Activated T-helper 17 cell treated with anti-CD3 and anti-CD28 coated beads, Interleukin-2, amount 50 U/mL, for 72 hours (primary cell): ENCODE results near the gene GAL3ST2. TPM values are rescaled to one million over a fixed set of nuclear protein-coding genes. Genes with fewer than 3 reads are reported as not detected.
"Not testable (repeated sequence)": the region's sequence is repeated elsewhere in the genome, so short reads cannot be mapped to it uniquely, and the experiment has no call there.

Source experiments
- ATAC-seq: fragments of 150-1000 bp; cut with Tn5 transposase; replicated peaks from 2 replicates; pipeline ENCODE4 v1.10.0; 2021; ENCODE audit warnings: mild to moderate bottlenecking, moderate library complexity
- H3K27ac Mint-ChIP-seq: one replicate; pipeline ENCODE4 v1.8.0; 2022; ENCODE audit warnings: mixed read lengths
- H3K27me3 Mint-ChIP-seq: one replicate; pipeline ENCODE4 v1.8.0; 2022; ENCODE audit warnings: mixed read lengths
- H3K36me3 Mint-ChIP-seq: one replicate; pipeline ENCODE4 v1.8.0; 2022; ENCODE audit warnings: low read depth, mild to moderate bottlenecking, mixed read lengths
- H3K4me1 Mint-ChIP-seq: one replicate; pipeline ENCODE4 v1.8.0; 2022; ENCODE audit warnings: mixed read lengths
- H3K4me3 Mint-ChIP-seq: one replicate; pipeline ENCODE4 v1.8.0; 2022; ENCODE audit warnings: mild to moderate bottlenecking, mixed read lengths
- H3K9me3 Mint-ChIP-seq: one replicate; pipeline ENCODE4 v1.8.0; 2022; ENCODE audit warnings: mixed read lengths
- total RNA-seq, 2 donors: library from RNA; stranded (reverse); gene quantifications; one replicate each; pipeline ENCODE4 v1.2.3, GENCODE V29; 2022

GAL3ST2 gene
- total RNA-seq, 2 donors from 2014 or later: 0.35 to 4.1 TPM

DNA sequence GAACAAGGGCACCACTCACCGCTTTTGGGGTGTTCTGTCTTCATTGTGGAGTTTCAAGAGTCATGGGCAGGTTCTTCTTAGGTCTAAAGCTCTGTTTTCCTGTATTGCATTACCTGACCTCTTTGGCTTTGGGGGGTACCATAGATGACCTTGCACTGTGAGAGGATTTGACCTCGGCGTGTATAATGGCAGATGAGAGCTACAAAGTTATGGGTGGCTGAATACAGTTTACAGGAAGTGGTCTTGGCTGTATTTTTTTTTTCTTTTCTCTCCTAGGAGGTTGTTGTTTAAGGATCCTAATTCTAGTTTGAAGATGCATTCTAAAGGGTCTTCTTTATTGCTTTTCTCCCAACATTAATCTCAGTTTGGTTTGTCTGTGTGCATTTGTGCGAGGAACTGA is 11.5 kb downstream of the GAL3ST2 start:
- Mint-ChIP-seq H3K4me3 (peak overlapping the region; percentile 77), H3K9me3 (no peaks in the 10 kb centered on the region), H3K4me1 (peaks cover 17% of the 10 kb centered on the region), H3K27ac (peak overlapping the region; percentile 91), H3K27me3 (no peaks in the 10 kb centered on the region), H3K36me3 (no peaks in the 10 kb centered on the region)
- peak; percentile 7 for ATAC-seq

- H3K27ac Mint-ChIP-seq: peak overlapping the region; percentile 91
These were observed 11.9 kb downstream of the GAL3ST2 start for GRCh38 chr2:241788572-241788971.

DNA sequence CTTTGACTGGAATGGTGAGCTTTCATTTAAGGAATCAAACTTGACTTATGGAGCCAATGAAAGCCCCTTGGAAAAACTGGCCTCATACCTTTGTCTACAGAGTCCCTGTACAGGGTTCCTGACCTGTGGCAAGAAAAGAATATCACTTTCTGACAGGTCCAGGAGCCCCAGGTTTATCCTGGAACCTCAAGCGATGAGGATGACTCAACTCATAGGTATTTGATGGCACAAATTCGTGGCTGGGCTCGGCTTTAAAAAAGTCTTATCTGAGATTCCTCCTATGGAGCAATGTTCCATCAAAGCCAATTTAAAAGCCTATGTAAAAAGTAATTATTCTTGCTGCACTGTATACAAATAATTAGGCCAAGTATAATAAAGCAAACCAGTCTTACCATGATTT is 14.8 kb downstream of the GAL3ST2 start:
- not testable (repeated sequence) for H3K9me3 Mint-ChIP-seq, H3K27me3 Mint-ChIP-seq, H3K36me3 Mint-ChIP-seq, ATAC-seq, H3K4me3 Mint-ChIP-seq, H3K27ac Mint-ChIP-seq
- peaks cover 17% of the 10 kb centered on the region for H3K4me1 Mint-ChIP-seq

More at GRCh38 chr2:241788572-241788971, 11.9 kb downstream of the GAL3ST2 start:
- peak; percentile 99 for ATAC-seq
- Mint-ChIP-seq H3K4me1 (peaks cover 17% of the 10 kb centered on the region), H3K27me3 (no peaks in the 10 kb centered on the region), H3K4me3 (peak overlapping the region; percentile 77), H3K36me3 (no peaks in the 10 kb centered on the region), H3K9me3 (no peaks in the 10 kb centered on the region)

DNA sequence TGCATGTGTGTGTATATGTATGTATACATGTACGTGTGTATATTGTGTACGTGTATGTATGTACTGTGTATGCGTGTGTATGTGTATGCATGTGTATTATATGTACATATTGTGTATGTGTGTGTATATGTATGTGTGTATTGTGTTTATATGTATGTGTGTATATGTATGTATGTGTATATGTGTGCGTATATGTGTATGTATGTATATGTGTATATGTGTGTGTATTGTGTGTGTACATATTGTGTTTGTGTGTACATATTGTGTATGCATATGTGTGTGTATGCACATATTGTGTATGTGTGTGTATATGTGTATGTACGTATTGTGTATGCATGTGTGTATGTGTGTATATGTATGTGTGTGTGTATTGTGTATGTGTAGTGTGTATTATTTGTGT is 16.8 kb downstream of the GAL3ST2 start:
- no peak overlapping the region for H3K27ac Mint-ChIP-seq
- H3K4me1 Mint-ChIP-seq: peaks cover 10% of the 10 kb centered on the region
- no peak overlapping the region for H3K4me3 Mint-ChIP-seq
- no peak for ATAC-seq
- no peaks in the 10 kb centered on the region for H3K36me3 Mint-ChIP-seq
- H3K27me3 Mint-ChIP-seq: no peaks in the 10 kb centered on the region
- no peaks in the 10 kb centered on the region for H3K9me3 Mint-ChIP-seq

DNA sequence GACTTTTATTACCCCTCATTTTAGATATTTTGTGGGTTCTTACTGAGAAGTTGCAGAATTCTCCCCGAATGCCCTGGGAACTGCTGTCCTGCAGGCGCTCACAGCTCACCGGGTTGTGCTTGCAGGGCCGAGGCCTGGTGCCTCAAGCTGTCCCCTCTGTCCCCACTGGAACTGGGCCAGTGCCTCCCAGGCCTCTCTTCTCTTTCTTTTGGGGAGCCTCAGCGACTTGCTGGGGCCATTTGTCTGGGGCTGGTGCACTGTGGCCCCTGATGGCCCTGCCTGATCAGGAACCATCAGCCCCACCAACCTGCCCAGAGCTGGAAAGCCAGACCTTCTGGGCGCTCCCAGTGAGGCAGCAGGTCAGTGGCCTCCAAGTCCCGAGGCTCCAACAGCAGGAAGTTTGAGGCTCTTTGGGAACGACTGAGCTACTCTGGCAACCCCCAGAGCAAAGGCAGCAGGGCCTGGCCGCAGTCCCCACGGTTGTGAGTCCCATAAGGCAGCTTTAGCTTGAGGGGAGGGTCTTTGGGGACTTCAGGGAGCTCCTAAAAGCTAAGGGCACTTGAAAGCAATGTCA is 17.7 kb downstream of the GAL3ST2 start:
- Mint-ChIP-seq H3K4me3 (no peak overlapping the region), H3K27me3 (no peaks in the 10 kb centered on the region), H3K36me3 (no peaks in the 10 kb centered on the region), H3K4me1 (peaks cover under 1% of the 10 kb centered on the region), H3K9me3 (no peaks in the 10 kb centered on the region), H3K27ac (no peak overlapping the region)
- ATAC-seq: no peak

GRCh38 chr2:241795021-241795999 is 18.7 kb downstream of the GAL3ST2 start:
- no peak overlapping the region for H3K27ac Mint-ChIP-seq
- H3K36me3 Mint-ChIP-seq: no peaks in the 10 kb centered on the region
- no peak for ATAC-seq

DNA sequence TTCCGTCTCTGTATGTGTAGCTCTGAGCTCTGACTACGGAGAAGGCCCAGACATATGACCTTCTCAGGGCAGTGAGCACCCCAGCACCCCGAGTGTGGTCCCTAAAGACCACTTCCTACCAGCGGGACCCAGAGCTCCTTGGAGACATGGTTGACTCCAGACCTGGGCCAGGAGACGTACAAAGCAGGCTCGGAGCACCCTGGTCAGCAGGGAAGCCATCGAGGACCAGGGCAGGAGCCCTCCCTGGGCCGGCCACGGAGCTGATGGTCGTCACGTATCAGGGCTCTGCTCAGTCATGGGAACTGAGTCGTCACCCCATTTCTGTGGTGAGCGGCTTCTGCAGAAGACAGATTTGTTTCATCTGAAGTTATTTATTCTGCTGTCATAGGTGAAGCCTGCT is 19.6 kb downstream of the GAL3ST2 start:
- no peak overlapping the region for H3K27ac Mint-ChIP-seq
- H3K4me1 Mint-ChIP-seq: no peaks in the 10 kb centered on the region
- H3K36me3 Mint-ChIP-seq: no peaks in the 10 kb centered on the region
- no peak for ATAC-seq
- no peak overlapping the region for H3K4me3 Mint-ChIP-seq
- no peaks in the 10 kb centered on the region for H3K9me3 Mint-ChIP-seq
- no peaks in the 10 kb centered on the region for H3K27me3 Mint-ChIP-seq

More at GRCh38 chr2:241795021-241795999, 18.7 kb downstream of the GAL3ST2 start:
- Mint-ChIP-seq H3K27me3 (no peaks in the 10 kb centered on the region), H3K4me1 (no peaks in the 10 kb centered on the region), H3K4me3 (no peak overlapping the region), H3K9me3 (no peaks in the 10 kb centered on the region)

GRCh38 chr2:241796610-241797138 is 20.1 kb downstream of the GAL3ST2 start:
- Mint-ChIP-seq H3K27ac (no peak overlapping the region), H3K4me1 (no peaks in the 10 kb centered on the region), H3K27me3 (no peaks in the 10 kb centered on the region), H3K36me3 (no peaks in the 10 kb centered on the region), H3K9me3 (no peaks in the 10 kb centered on the region), H3K4me3 (no peak overlapping the region)
- ATAC-seq: no peak

- H3K4me3 Mint-ChIP-seq: no peak overlapping the region
- H3K27me3 Mint-ChIP-seq: no peaks in the 10 kb centered on the region
- H3K4me1 Mint-ChIP-seq: no peaks in the 10 kb centered on the region
- H3K9me3 Mint-ChIP-seq: no peaks in the 10 kb centered on the region
- H3K27ac Mint-ChIP-seq: peak overlapping the region; percentile 15
- no peak for ATAC-seq
- H3K36me3 Mint-ChIP-seq: no peaks in the 10 kb centered on the region
These were observed 20.9 kb downstream of the GAL3ST2 start for GRCh38 chr2:241797441-241798080.

DNA sequence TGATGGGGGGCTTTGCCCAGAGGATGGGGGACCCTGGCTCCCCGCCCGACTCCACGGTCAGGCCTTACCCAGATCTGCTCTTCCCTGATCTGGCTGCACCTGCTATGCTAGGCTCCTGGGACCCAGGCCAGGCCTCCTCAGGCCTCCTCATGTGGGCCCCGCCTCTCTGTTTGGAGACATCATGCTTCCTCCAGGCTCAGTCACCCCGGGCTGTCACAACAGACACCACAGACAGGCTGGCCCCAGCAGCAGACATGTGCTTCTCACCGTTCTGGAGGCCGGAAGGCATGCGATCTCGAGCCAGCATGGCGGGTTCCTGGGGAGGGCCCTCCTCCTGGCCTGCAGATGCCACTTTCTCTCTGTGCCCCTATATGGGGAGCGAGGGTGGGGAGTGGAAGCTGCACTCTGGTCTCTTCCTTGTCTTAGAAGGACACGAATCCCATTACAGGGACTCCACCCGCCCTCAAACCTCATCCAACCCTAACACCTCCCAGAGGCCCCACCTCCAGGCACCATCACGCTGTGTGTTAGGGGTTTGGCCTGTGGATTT is 21.5 kb downstream of the GAL3ST2 start:
- H3K9me3 Mint-ChIP-seq: no peaks in the 10 kb centered on the region
- H3K4me3 Mint-ChIP-seq: no peak overlapping the region
- no peak for ATAC-seq
- H3K4me1 Mint-ChIP-seq: no peaks in the 10 kb centered on the region
- H3K27ac Mint-ChIP-seq: peak overlapping the region; percentile 15
- H3K27me3 Mint-ChIP-seq: no peaks in the 10 kb centered on the region
- H3K36me3 Mint-ChIP-seq: no peaks in the 10 kb centered on the region

DNA sequence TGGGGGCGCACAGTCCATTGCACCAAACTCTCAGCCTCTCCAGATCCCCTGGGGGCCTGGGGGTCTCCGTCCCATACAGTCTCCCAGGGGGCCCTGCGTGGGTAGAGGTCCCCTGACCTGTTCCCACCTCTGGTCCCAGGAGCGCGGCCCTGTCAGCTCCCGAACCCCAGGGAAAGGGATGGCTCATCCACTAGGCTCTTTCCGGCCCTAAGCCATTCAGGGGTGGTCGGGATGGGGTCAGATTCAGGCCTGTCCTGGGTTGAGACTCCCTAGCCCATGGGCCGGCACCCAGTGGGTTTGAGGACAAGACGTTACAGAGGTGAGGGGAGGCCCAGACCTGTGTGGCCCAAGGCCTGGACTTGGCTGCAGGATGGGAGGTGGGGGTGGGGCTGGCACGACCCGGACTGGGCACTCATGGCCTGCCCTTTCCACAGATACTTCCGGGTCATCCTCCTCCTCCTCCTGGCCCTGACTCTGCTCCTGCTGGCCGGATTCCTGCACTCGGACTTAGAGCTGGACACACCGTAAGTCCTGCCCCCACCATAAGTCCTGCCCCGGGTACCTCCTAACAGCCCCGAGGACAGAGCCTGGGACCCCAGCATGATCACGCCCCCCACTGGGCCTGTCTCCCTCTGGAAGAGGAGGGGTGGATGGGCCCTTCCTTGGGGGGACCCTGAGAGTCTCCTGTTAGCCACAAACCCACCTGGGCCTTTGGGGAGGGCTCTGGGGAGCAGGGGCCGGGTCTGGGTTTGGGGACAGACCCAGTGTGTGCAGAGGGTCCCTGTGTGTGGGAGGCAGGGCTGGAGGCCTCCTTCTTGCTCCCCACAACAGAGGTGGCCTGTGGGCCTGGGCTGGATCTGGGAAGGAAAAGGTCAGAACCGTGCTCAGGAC is 22.3 kb downstream of the GAL3ST2 start:
- Mint-ChIP-seq H3K4me3 (no peak overlapping the region), H3K9me3 (no peaks in the 10 kb centered on the region), H3K4me1 (no peaks in the 10 kb centered on the region), H3K27me3 (no peaks in the 10 kb centered on the region), H3K36me3 (no peaks in the 10 kb centered on the region), H3K27ac (no peak overlapping the region)
- no peak for ATAC-seq

DNA sequence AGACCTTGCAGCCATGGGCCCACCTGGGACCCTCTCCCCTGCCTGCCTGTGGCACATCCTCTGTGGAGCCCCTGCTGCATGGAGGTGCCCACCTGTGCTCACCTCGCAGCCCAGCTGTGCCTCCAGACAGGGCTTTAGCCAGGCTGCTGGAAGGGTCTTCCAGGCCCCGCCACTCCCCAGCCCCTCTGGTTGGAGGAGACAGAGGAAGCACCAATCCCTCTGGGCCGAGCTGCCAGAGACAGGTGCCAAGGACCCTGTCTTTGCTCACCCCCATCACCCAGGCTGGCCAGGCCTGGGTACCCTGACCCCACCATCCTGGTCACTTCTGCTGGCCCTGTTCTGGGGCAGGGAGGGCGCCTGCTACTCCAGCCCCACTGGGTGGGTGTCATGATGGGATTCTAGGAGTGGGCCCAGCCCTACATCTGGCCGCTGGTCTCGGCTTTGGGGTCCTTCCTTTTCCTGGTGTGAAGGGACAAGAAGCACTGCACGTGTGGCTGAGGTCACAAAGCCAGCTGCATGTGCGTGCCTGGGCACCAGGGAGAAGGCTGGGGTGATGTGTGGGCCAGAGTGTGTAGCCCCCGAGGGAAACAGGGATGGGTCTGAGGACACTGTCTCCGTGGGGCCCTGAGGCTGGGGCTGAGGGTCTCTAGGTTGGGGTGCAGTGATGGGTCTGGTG is 23.0 kb downstream of the GAL3ST2 start:
- H3K27me3 Mint-ChIP-seq: no peaks in the 10 kb centered on the region
- H3K27ac Mint-ChIP-seq: no peak overlapping the region
- no peaks in the 10 kb centered on the region for H3K36me3 Mint-ChIP-seq
- H3K4me3 Mint-ChIP-seq: no peak overlapping the region
- no peaks in the 10 kb centered on the region for H3K9me3 Mint-ChIP-seq
- no peak for ATAC-seq
- H3K4me1 Mint-ChIP-seq: no peaks in the 10 kb centered on the region

DNA sequence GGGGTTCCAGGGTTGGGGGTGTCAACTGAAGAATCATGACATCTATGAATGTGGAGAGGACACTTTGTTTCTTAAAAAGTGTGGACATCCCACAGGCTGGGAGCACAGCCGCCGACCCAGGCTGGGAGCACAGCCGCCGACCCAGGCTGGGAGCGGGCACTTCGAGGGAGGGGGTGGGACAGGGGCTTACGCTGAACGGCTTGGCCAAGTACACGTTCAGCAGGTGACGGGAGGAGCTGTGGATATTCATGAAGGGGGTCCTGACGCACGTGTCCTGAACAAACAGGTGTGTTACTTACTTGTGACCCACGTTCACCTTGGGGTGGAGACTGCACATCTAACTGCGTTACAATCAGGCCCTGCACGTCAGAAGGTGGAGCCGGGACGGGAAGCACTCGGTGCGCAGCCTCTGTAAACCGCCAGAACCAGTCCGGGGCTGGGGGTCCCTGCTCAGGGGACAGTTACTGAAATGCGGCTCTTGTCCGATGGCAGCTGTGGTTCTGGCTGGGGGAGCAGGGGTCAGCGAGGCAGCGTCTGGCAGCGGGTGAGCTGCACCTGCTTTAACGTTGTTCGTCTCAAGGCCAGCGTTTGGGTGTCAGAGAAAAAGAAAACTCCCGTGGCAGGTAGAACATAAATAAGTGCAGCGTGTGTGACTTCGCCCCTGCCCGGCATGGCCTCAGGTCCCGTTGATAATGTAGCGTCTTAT is 23.7 kb downstream of the GAL3ST2 start:
- H3K4me3 Mint-ChIP-seq, ATAC-seq, H3K4me1 Mint-ChIP-seq, H3K9me3 Mint-ChIP-seq, H3K27ac Mint-ChIP-seq, H3K27me3 Mint-ChIP-seq, H3K36me3 Mint-ChIP-seq: not testable (repeated sequence)
